22Rv1 (cell line): ENCODE results near the gene C1orf87.

Source experiments
- ZFX ChIP-seq: fragments of 450-650 bp; IDR thresholded peaks from 2 replicates; pipeline ENCODE4 v1.6.1; 2017; ENCODE audit warnings: antibody characterized with exemption, borderline replicate concordance
- TF ChIP-seq, protein P1 (sequence below): fragments of 450-650 bp; IDR thresholded peaks from 2 replicates; pipeline ENCODE4 v1.5.1; 2017; ENCODE audit warnings: mild to moderate bottlenecking

DNA sequence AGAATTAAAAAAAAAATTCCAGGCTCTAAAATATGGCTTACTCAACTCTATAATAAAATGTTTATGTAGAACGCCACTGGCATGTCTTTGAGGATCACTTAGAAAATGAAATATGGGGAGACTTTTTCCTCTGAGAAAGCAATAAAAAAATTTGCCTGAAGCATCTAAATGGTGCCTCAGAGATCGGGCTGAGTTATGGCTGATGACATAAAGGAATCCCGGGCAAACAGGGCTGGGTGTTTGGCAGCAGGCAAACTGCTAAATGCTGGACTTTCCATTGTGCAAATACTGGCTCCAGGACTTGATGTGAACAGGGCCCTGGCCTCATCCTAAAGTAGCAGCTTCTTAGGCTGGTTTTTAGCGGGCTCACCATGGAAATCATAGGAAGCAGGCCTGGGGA, 44.5 kb upstream of the C1orf87 start:
- TF ChIP-seq, protein P1, sequence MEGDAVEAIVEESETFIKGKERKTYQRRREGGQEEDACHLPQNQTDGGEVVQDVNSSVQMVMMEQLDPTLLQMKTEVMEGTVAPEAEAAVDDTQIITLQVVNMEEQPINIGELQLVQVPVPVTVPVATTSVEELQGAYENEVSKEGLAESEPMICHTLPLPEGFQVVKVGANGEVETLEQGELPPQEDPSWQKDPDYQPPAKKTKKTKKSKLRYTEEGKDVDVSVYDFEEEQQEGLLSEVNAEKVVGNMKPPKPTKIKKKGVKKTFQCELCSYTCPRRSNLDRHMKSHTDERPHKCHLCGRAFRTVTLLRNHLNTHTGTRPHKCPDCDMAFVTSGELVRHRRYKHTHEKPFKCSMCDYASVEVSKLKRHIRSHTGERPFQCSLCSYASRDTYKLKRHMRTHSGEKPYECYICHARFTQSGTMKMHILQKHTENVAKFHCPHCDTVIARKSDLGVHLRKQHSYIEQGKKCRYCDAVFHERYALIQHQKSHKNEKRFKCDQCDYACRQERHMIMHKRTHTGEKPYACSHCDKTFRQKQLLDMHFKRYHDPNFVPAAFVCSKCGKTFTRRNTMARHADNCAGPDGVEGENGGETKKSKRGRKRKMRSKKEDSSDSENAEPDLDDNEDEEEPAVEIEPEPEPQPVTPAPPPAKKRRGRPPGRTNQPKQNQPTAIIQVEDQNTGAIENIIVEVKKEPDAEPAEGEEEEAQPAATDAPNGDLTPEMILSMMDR = no peak
- TF ChIP-seq ZFX = no peak
